ENCODE data around the gene STK32B.
"Not testable (repeated sequence)": the region's sequence is repeated elsewhere in the genome, so short reads cannot be mapped to it uniquely, and the experiment has no call there.

The STK32B gene

GRCh38 chr4:5429747-5430146 lies 378.5 kb downstream of the STK32B start:
- ChIA-PET CTCF (no interaction called here), POLR2A (no interaction called here)
- no peak for DNase-seq (ENCODE audit: extremely low spot score)
- no peak for TF ChIP-seq SP1 (IDR thresholded peaks at IDR 0.05)
- TF ChIP-seq NFRKB (IDR thresholded peaks at IDR 0.05) = no peak
- no peak for TF ChIP-seq L3MBTL2 (conservative IDR thresholded peaks at IDR 0.05)
- no peak for TF ChIP-seq SUZ12 (IDR thresholded peaks at IDR 0.05)
- no peak for TF ChIP-seq TARDBP (IDR thresholded peaks at IDR 0.05)
- no peak for TF ChIP-seq FOXM1 (IDR thresholded peaks at IDR 0.05; ENCODE audit: borderline replicate concordance)
- TF ChIP-seq FOXA1 (IDR thresholded peaks at IDR 0.05) = no peak
- TF ChIP-seq FOXK2 (IDR thresholded peaks at IDR 0.05) = no peak
- TF ChIP-seq BHLHE40 (IDR thresholded peaks at IDR 0.05; ENCODE audit: borderline replicate concordance) = no peak
- TF ChIP-seq ARNT (IDR thresholded peaks at IDR 0.05) = no peak
- no peak for TF ChIP-seq ZNF384 (IDR thresholded peaks at IDR 0.05)
- no peak for TF ChIP-seq ELF4 (IDR thresholded peaks at IDR 0.05)
- no peak for TF ChIP-seq PKNOX1 (IDR thresholded peaks at IDR 0.05)
- TF ChIP-seq LEF1 (IDR thresholded peaks at IDR 0.05; ENCODE audit: borderline replicate concordance) = no peak
- TF ChIP-seq CTBP1 (IDR thresholded peaks at IDR 0.05; ENCODE audit: borderline replicate concordance) = no peak
- TF ChIP-seq HDGF (IDR thresholded peaks at IDR 0.05; ENCODE audit: borderline replicate concordance) = no peak

- ChIA-PET POLR2A (no interaction called here), CTCF (no interaction called here)
- TF ChIP-seq LEF1 (IDR thresholded peaks at IDR 0.05; ENCODE audit: borderline replicate concordance) (no peak), BHLHE40 (IDR thresholded peaks at IDR 0.05; ENCODE audit: borderline replicate concordance) (no peak)
- no peak for DNase-seq (ENCODE audit: extremely low spot score)
Observed at GRCh38 chr4:5433196-5433595, 381.9 kb downstream of the STK32B start.

GRCh38 chr4:5435201-5435600 lies 383.9 kb downstream of the STK32B start:
- ChIA-PET CTCF (interaction anchor here (1.2 kb wide), 1 partner anchor 25 kb away, joined by 4 read pairs; no protein-coding TSS in a partner anchor), POLR2A (no interaction called here)
- TF ChIP-seq NFRKB (IDR thresholded peaks at IDR 0.05) = no peak
- no peak for TF ChIP-seq FOXA1 (IDR thresholded peaks at IDR 0.05)
- TF ChIP-seq ELF4 (IDR thresholded peaks at IDR 0.05) = no peak
- TF ChIP-seq TARDBP (IDR thresholded peaks at IDR 0.05) = no peak
- DNase-seq (ENCODE audit: extremely low spot score) = no peak

GRCh38 chr4:5435823-5436222 lies 384.5 kb downstream of the STK32B start:
- ChIA-PET CTCF (interaction anchor here (1.2 kb wide), 1 partner anchor 24 kb away, joined by 3 read pairs; no protein-coding TSS in a partner anchor), POLR2A (no interaction called here)
- TF ChIP-seq BHLHE40 (IDR thresholded peaks at IDR 0.05; ENCODE audit: borderline replicate concordance) (no peak), SP1 (IDR thresholded peaks at IDR 0.05) (no peak), HDGF (IDR thresholded peaks at IDR 0.05; ENCODE audit: borderline replicate concordance) (no peak)
- DNase-seq (ENCODE audit: extremely low spot score) = no peak

GRCh38 chr4:5443976-5444802 lies 392.9 kb downstream of the STK32B start:
- POLR2A ChIA-PET; DNase-seq (ENCODE audit: extremely low spot score); CTCF ChIA-PET: not testable (repeated sequence)

GRCh38 chr4:5444918-5445517 lies 393.7 kb downstream of the STK32B start:
- POLR2A ChIA-PET = no interaction called here
- CTCF ChIA-PET = no interaction called here
- no peak for TF ChIP-seq SUZ12 (IDR thresholded peaks at IDR 0.05)
- no peak for TF ChIP-seq BHLHE40 (IDR thresholded peaks at IDR 0.05; ENCODE audit: borderline replicate concordance)
- TF ChIP-seq FOXA1 (IDR thresholded peaks at IDR 0.05) = no peak
- TF ChIP-seq ELF4 (IDR thresholded peaks at IDR 0.05) = no peak
- TF ChIP-seq CTBP1 (IDR thresholded peaks at IDR 0.05; ENCODE audit: borderline replicate concordance) = no peak
- TF ChIP-seq FOXK2 (IDR thresholded peaks at IDR 0.05) = no peak
- TF ChIP-seq SP1 (IDR thresholded peaks at IDR 0.05) = no peak
- no peak for TF ChIP-seq ARNT (IDR thresholded peaks at IDR 0.05)
- no peak for TF ChIP-seq PKNOX1 (IDR thresholded peaks at IDR 0.05)
- no peak for TF ChIP-seq NFRKB (IDR thresholded peaks at IDR 0.05)
- no peak for DNase-seq (ENCODE audit: extremely low spot score)

- POLR2A ChIA-PET = no interaction called here
- CTCF ChIA-PET = no interaction called here
Observed at GRCh38 chr4:5446595-5447226, 395.4 kb downstream of the STK32B start.

More at GRCh38 chr4:5446595-5447226, 395.4 kb downstream of the STK32B start:
- no peak for DNase-seq (ENCODE audit: extremely low spot score)
- no peak for TF ChIP-seq FOXM1 (IDR thresholded peaks at IDR 0.05; ENCODE audit: borderline replicate concordance)
- TF ChIP-seq ARNT (IDR thresholded peaks at IDR 0.05) = no peak
- TF ChIP-seq TARDBP (IDR thresholded peaks at IDR 0.05) = no peak
- TF ChIP-seq ELF4 (IDR thresholded peaks at IDR 0.05) = no peak
- TF ChIP-seq FOXA1 (IDR thresholded peaks at IDR 0.05) = no peak
- TF ChIP-seq CTBP1 (IDR thresholded peaks at IDR 0.05; ENCODE audit: borderline replicate concordance) = no peak
- TF ChIP-seq SUZ12 (IDR thresholded peaks at IDR 0.05) = no peak
- no peak for TF ChIP-seq FOXK2 (IDR thresholded peaks at IDR 0.05)
- TF ChIP-seq BHLHE40 (IDR thresholded peaks at IDR 0.05; ENCODE audit: borderline replicate concordance) = no peak
- no peak for TF ChIP-seq SP1 (IDR thresholded peaks at IDR 0.05)
- TF ChIP-seq LEF1 (IDR thresholded peaks at IDR 0.05; ENCODE audit: borderline replicate concordance) = no peak
